ENCODE measurements around the gene CDH2. TPM values are rescaled to one million over a fixed set of nuclear protein-coding genes. Genes with fewer than 3 reads are reported as not detected.

The CDH2 gene
- total RNA-seq, 3 donors from 2014 or later = 0.63 to 11.0 (median 0.67) TPM

DNA sequence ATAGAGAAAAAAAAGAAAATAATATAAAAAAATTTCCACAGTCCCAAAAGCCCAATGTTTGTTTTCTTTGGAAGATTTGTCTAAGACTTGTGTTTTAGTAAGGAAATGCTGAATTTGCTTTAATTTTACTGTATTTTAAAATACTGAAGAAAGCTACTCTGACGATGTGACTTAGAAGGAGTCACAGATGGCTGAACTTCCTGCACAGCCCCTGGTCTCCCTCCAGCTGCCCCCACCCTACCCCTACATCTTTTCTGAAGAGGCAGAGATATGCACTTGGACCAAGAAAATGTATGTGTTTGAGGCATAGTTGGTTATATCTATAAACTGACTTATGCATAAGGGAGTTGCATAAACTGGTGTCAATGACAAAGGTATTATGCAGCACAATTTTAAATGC, 172.3 kb downstream of the CDH2 start:
- ATAC-seq = no peak
- Histone ChIP-seq H3K9me3 (no peaks in the 10 kb centered on the region), H3K4me1 (ENCODE audit: low read depth) (no peaks in the 10 kb centered on the region), H3K4me3 (no peak overlapping the region), H3K36me3 (ENCODE audit: low read depth) (no peaks in the 10 kb centered on the region)
- no peak for DNase-seq
- intact Hi-C loops (cut with DNase I, micrococcal nuclease) = no loop called here
- TF ChIP-seq, protein P1, sequence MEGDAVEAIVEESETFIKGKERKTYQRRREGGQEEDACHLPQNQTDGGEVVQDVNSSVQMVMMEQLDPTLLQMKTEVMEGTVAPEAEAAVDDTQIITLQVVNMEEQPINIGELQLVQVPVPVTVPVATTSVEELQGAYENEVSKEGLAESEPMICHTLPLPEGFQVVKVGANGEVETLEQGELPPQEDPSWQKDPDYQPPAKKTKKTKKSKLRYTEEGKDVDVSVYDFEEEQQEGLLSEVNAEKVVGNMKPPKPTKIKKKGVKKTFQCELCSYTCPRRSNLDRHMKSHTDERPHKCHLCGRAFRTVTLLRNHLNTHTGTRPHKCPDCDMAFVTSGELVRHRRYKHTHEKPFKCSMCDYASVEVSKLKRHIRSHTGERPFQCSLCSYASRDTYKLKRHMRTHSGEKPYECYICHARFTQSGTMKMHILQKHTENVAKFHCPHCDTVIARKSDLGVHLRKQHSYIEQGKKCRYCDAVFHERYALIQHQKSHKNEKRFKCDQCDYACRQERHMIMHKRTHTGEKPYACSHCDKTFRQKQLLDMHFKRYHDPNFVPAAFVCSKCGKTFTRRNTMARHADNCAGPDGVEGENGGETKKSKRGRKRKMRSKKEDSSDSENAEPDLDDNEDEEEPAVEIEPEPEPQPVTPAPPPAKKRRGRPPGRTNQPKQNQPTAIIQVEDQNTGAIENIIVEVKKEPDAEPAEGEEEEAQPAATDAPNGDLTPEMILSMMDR (IDR thresholded peaks at IDR 0.05) = no peak

DNA sequence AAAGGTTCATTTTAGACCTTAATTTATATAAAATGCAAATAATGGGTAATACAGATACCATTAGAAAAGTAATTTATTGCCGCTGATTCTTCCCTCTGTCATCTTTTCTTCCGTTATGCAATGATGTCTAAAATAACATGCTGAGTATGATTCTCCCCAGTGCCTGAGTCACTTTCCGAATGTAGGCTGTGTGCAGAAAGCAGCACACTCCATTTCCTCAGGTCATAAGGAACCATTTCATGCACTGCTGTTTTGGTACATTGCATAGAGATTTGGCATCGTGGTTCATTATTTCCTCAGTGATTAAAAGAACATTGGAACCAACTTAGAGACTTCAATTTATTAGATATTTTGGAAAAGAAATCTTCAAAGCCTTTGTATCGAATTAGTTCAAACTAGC, 173.5 kb downstream of the CDH2 start:
- Histone ChIP-seq H3K4me1 (ENCODE audit: low read depth) (no peaks in the 10 kb centered on the region), H3K9me3 (no peaks in the 10 kb centered on the region), H3K4me3 (no peak overlapping the region), H3K36me3 (ENCODE audit: low read depth) (no peaks in the 10 kb centered on the region)
- TF ChIP-seq, protein P1 (IDR thresholded peaks at IDR 0.05) = no peak
- intact Hi-C loops (cut with DNase I, micrococcal nuclease) = no loop called here
- DNase-seq (no peak), ATAC-seq (no peak)

DNA sequence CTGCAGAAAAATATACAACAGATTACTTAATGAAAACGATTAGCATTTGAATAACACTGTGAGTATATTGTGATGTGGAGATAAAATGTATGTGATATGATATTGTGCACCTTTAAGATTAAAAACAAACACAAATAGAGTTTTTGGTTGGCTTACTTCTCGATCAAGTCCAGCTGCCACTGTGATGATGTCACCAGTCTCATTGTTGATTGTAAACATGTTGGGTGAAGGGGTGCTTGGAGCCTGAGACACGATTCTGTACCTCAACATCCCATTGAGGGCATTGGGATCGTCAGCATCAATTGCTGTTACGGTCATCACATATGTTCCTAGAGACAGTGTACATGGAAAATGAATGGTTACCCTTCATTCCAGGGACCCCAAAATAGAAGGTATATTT, 174.1 kb downstream of the CDH2 start:
- DNase-seq (no peak), ATAC-seq (no peak)
- Histone ChIP-seq H3K4me1 (ENCODE audit: low read depth) (no peaks in the 10 kb centered on the region), H3K4me3 (no peak overlapping the region), H3K36me3 (ENCODE audit: low read depth) (no peaks in the 10 kb centered on the region), H3K9me3 (no peaks in the 10 kb centered on the region)
- intact Hi-C loops (cut with DNase I, micrococcal nuclease) = no loop called here
- TF ChIP-seq, protein P1 (IDR thresholded peaks at IDR 0.05) = no peak

DNA sequence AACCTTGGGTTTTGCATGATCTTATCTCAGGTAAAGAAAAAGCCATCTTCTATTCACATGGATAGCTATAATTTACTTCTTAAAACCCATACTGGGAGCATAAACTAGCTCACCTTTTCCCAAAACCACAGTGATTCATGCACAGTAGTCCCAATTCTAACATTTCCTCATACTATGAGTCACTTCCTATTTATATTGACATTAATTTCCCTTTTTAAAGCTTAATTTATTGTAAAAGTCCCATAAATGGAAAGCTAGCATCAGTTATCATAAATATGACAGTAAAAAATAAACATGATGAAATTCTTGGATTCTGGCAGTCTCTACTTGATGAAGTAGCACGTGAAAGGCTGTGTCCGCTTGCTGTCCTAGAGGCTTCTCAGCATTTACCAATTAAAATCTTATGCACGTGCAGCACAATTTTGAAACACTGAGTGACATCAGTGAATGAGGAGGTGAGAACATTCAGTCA, 180.1 kb downstream of the CDH2 start:
- ATAC-seq (no peak), DNase-seq (no peak)
- no peaks in the 10 kb centered on the region for H3K4me1 ChIP-seq (ENCODE audit: low read depth)
- TF ChIP-seq, protein P1 (IDR thresholded peaks at IDR 0.05) = no peak
- H3K9me3 ChIP-seq = no peaks in the 10 kb centered on the region
- H3K36me3 ChIP-seq (ENCODE audit: low read depth) = no peaks in the 10 kb centered on the region
- intact Hi-C loops (cut with DNase I, micrococcal nuclease) = no loop called here
- H3K4me3 ChIP-seq = no peak overlapping the region

DNA sequence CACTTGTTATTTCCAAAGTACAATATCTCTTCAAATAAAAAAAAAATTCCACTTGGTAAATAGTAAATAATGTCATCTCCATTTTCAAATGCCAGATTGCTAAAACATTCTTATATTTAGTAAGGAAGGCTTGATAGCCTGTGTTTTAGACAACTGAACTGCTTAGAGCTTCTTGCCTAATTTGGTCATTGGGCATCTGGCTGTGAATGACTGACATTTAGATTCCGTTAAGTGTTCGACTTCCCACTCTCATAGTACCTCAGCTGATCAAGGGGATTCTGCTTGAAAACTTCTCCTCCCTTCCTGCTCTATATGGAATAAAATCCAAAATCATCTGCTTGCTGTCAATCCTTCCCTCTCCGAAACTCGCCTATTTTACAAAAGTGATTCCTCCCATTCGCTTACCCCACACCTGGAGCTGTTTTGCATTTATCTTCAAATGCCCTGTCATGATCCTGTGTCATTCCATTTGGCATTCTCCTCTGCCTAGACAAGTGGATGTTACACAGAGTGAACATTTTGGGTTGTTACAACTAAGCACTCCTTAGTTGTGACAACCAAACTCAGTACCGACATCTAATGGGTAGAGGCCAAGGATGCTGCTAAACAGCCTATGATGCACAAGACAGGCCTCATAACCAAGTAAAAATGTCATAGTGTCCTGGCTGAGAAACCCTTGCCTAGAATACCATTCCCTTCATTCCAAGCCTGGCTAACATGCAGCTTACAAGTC, 181.0 kb downstream of the CDH2 start:
- TF ChIP-seq, protein P1 (IDR thresholded peaks at IDR 0.05) = no peak
- no peaks in the 10 kb centered on the region for H3K9me3 ChIP-seq
- intact Hi-C loops (cut with DNase I, micrococcal nuclease) = no loop called here
- no peak overlapping the region for H3K4me3 ChIP-seq
- H3K36me3 ChIP-seq (ENCODE audit: low read depth) = no peaks in the 10 kb centered on the region
- no peak for DNase-seq
- ATAC-seq = no peak
- no peaks in the 10 kb centered on the region for H3K4me1 ChIP-seq (ENCODE audit: low read depth)

Data from mucosa of descending colon (tissue), 3 donors.